Measurements from ENCODE around the gene PDP2. TPM values are rescaled to one million over a fixed set of nuclear protein-coding genes. Genes with fewer than 3 reads are reported as not detected.

PDP2 gene
- total RNA-seq, 1 donor from 2014 or later = 33.5 TPM

DNA sequence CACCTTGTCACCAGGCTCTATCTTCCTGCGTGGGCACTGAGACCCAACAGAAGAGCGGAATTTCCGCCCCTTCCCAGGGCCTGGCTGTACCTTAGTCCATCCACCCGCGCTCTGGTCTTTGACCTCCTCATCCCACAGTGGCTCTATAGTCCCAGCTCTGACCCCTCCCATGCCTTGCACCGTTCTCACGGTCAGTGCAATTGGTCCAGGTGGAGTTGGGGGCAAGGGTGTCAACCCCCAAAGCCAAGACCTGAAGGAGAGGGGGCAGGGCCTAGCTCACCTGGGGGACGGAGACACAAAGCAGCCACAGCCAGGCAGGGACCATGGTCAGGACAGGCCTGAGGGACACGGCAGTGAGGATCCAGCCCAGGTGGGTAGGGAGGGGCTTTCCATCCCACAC lies 37.4 kb downstream of the PDP2 start:
- DNase-seq (ENCODE audit: low spot score) = no peak

DNA sequence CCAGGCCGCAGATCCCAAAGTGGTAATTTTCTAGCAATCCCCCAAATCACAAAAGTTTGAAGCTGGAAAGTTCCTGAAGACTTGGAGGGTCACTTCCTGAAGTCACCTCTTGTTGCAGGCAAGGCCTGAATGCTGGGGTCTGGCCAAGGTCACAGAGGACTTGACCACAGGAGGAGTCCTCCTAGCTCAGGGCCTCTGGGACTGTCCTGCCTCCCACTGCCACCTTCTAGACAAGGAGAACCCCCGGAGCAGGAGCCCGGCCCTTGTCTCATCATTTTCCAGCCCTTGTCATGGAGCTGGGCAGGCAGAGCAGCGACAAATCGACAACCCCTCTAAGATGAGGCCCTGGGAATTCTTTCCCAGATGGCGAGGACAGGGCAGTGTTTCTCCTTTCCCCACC lies 38.0 kb downstream of the PDP2 start:
- no peak for DNase-seq (ENCODE audit: low spot score)

DNA sequence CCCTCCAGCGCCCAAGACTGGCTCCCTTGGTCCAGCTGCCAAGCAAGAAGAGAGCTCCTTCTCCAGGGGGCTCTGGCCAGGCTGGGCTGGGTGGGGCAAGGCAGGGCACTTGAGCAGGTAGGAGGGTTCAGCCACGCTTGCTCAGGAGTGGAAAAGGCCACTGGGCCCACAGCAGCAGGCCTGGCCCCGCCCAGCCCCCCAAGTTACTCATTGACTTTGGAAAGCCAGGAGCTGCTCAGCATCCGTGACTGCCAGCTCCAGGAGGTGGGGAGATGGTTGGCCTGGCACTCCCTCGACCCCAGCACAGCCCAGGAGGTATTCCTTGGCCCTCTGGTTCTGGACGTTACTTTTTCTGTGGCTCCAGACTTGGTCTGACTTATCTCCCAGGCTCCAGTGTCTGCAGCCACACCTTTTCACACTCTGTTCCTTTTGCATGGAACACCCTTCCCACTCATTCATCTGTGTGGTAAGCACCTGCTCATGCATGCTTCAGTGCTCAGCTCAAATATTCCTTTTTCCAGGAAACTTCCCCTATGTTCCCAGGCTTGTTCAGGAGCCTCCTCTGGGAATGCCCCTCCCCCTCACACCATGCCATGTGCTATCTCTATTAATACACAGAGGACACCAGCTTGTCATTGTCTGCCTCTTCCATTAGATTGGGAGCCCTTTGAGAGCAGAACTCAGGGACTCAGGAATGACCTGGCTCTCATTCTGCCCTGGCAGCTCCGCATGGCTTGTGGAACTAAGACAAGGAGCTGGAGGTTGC lies 38.7 kb downstream of the PDP2 start, which contains the start of gene CDH16:
Gene CDH16, minus strand, starts transcription at position 83 of the 766 bp plus-strand sequence. CDS start 820 bp downstream, outside the sequence.
- no peak for DNase-seq (ENCODE audit: low spot score)

DNA sequence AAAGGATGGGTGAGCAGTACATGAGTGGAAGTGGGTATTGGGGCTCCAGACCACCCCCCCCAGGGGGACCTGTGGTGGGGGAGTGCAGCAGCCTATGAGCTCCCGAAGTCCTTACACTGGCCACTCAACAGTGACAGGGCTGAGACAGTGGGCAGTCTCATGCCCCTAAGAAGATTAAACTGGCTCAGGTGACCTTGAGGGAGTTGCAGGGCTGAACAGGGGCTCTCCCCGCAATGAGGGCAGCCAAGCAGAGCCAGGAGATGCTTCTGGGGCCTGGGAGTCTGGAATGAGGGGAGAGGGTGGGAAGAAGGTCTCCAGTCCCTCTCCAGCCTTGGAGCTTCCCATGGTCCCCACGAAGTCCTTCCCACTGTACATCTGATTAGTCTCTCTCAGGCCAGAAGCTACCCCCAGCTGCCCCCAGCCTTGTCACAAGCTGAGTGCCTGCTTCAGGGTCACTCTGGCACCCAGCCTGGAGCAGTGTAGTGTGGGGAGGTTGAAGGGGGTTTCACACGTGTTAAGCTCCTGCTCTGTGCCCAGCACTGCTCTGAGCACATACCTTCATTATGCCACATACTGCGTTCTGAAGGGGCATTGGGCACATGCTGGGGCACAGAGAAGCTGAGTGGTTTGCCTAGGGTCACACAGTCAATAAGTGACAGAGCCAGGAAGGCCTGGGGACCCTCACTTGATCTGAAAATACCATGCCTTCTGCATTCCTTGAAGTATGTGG lies 39.4 kb downstream of the PDP2 start:
- no peak for DNase-seq (ENCODE audit: low spot score)

DNA sequence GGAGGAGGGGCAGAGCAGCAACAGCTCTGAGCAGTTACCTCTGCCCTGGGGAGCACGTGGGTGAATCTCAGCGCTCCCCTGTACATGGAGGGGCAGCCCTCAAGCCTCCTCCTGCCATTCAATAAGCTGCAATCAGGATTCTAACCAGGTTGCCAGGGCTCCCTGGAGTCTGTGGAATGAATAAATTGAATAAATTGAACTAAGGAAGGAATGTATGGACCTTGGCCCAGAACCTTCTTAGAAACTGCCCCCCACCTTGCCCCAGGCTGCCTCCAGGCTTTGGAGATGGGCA lies 39.9 kb downstream of the PDP2 start:
- no peak for DNase-seq (ENCODE audit: low spot score)

DNA sequence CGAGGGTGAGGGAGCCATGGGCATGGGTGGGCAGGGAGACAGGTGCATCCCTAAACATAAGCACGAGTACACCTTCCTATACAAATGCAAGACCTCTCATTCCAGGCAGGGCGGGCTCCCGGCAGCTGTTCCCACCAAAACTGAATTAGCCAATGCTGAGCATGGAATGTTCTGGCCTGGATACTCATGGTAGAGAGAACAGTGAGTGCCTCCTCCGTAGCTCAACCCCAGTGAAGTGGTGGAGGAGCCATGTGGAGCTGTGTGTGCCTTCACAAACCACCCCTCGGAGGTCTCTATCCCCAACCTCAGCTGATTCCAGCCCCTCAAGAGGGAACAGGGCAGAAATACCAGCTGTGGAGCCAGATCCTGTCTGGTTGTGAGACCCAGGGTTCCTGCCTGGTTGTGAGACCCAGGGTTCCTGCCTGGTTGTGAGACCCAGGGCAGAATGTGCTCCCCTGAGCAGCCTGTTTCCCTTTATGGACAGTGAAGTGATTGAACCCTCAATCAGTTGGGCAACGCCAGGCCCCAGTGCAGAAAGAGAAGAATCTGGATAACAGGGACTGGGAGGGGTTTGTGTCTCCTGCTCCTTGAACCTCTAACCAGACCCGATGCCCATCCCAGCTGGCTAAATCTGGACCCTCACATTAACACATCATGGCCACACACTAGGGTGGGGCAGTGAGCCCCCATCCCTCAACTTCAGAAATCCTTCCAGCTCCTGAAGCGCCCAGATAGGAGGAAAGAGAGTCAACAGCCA lies 40.8 kb downstream of the PDP2 start:
- DNase-seq (ENCODE audit: low spot score) = no peak

DNA sequence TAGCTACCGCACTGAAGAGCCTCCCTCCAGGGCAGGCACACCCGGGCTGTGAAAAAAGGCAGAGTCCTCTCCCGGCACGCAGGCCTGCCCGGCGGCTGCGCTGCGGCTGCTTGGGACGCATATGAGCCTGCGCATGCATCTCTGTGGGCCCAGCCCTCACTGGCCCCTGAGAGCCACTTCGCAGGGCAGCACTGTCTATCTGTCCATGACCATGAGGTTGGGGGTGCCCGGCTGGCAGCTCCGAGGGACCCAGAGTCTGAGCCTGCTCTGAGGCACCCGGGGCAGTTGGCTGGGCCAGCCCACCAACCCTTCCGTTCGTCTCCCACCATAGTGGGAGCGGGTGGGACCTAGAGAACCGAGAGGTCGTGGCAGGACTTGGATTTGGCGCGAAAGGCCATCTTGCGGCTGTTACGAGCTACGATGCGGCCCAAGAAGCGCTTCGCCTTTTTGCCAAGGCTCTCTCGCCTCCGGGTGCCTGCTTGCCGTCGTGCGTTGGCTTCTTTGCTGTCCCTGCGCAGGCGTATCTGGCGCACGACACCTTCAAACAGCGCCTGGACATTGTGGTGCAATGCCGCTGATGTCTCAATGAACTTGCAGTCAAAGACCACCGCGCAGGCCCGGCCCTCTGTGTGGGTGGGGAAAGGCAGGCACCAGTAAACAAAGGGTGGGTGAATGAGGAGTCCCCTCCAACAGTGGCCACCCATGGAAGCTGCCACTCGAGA lies 41.6 kb downstream of the PDP2 start:
- DNase-seq (ENCODE audit: low spot score) = no peak

DNA sequence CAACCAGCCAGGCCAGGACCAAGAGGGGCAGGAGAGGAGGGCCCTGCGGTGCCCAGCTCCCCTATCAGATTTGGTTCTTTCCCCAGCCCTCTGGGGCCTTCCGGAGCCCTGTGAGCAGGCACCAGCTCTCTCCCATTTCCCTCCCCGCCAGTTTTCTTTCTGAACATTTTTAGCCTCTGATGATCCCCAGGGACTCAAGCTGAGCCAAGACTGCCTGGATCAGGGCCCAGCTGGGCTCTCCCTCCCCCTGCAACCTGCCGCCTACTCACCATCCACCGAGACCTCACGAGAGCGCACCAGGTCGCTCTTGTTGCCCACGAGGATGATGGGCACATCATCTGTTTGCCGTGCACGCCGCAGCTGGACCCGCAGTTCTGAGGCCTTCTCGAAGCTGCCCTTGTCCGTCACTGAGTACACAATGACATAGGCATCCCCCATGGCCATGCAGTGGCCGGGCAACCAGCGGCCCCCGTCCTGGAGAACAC lies 43.0 kb downstream of the PDP2 start:
- no peak for DNase-seq (ENCODE audit: low spot score)

DNA sequence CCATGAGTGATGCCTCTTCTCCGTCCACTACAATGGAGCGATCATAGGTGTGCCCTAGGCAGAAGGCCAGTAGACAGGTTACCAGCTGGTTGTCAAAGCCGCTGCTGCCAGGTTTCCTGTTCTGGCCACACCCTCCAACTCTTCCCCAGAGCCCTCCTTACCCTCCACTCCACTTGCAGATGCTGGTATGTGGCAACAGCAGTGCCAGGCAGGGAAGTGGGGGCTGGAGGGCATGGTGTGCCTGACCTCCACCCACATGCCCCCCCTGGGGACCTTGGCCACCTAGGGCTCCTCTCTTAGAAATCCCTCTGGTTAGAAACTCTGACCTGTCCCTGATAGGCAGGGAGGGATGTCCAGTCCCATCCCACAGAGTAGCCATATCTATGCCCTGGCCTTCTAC lies 43.6 kb downstream of the PDP2 start:
- no peak for DNase-seq (ENCODE audit: low spot score)

DNA sequence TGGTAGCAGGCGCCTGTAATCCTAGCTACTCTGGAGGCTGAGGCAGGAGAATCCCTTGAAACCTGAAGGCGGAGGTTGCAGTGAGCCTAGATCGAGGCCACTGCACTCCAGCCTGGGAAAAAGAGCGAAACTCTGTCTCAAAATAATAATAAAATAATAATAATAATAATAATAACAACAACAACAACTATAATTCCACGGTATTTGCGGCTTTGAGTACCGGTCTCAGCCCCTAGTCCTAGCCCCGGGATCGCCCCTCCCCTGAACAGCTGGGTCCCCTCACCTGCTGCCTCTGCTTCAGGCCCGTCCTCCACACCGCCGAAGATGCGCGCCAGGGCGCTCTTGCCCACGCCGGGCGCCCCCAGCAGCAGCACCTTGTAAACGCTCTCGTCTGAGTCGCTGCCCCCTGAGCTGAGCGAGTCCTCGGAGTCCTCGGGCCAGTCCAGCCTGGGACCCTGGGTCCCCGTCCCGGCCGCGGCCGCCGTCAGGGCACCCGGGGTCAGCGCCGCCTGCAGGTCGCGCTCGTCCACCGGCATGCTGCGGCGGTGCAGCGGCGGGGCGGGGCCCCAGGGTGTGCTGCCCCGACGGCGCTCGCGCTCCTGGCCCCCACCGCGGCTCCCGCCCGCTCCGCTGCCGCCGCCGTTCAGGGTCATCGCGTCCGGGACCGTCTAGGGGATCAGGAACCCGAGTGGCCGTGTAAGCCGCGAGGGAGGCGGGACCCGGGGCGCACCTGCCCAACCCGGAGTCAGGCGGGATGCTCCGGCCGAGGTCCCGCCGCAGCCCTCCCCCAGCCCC lies 44.4 kb downstream of the PDP2 start:
- no peak for DNase-seq (ENCODE audit: low spot score)

DNA sequence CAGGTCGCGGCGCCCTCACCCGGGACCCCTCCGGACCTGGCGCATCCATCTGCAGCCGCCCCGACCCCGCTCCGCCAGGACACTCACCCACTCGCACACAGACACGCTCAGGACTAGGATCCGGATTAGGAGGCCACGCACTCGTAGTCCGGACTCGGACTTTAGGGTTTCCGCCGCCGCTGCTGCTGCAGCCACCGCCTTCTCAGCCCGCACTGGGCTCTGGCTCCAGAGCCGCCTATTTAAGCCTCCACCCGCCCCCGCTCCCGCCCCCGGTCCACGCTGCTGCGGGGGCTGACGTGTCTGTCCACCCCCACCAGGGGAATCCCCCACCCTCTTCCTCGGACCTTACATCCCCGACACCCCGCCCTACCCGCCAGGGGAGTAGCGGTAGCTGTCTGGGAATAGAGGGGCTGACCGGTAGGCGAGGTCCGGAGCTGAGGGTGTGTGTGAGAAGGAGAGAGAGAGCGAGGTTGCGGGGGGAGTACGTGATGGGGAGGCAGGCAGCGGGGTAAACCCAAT lies 45.1 kb downstream of the PDP2 start, which contains the start of gene RRAD:
Gene RRAD, minus strand, starts transcription at position 214 of the 519 bp plus-strand sequence. CDS start 356 bp downstream, outside the sequence.
- DNase-seq (ENCODE audit: low spot score) = no peak

DNA sequence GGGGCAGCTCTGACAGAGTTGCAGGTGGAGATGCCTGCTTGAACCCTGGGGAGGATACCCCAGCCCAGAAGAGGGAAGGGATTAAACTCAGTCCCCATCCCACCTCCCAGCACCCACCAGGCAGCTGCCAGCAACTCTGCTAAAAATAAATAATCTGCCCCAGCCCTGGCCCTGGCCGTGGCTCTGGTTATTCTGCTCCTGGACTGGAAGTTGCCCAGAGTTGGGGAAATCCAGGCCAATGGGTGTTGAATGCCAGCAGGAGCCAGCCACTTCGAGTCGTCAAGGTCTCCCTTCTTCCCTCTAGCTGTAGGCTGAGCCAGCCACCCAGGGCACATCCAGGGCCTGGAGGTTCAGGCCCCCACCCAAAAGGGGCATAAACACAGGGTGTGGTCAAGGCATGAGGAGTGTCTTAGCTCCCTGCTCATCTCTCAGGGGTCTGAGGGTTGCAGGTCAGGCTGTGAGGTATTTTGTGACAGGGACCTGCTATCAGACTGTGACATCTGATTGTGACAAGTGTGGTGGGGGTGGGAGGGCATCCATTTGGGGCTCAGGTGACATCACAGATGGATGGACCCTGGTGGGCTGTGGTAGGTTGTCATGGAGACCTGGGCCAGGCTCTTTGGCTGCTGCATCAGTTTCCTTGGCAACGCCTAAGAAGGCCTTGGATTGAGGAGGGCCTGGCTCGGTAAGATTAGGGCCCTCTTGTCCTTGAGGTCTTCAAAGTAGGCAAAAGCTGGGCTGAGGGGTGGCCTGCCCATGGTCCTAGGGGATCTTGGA lies 46.0 kb downstream of the PDP2 start:
- no peak for DNase-seq (ENCODE audit: low spot score)

DNA sequence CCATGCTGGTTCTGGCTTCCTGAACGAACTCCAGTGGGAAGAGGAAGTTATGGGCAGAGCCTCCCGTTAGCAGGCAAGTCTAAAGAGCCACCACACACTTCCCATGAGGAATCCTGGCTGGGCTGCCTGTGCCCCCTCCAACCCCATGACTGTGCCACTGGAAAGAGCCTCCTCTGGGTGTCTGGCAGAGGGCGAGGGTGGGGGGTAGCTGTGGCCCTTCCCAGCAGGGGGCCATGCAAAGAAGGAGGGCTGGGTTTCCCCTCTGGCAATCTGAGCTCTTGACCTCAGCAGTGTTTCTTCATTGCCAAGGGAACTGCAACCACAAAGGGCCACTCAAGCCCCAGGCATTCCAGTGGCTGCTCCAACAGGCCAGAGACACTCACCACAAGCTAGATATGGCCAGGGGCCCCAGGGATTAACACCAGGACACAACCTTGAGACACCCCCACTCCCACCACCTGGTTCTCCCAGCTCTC lies 46.7 kb downstream of the PDP2 start:
- no peak for DNase-seq (ENCODE audit: low spot score)

DNA sequence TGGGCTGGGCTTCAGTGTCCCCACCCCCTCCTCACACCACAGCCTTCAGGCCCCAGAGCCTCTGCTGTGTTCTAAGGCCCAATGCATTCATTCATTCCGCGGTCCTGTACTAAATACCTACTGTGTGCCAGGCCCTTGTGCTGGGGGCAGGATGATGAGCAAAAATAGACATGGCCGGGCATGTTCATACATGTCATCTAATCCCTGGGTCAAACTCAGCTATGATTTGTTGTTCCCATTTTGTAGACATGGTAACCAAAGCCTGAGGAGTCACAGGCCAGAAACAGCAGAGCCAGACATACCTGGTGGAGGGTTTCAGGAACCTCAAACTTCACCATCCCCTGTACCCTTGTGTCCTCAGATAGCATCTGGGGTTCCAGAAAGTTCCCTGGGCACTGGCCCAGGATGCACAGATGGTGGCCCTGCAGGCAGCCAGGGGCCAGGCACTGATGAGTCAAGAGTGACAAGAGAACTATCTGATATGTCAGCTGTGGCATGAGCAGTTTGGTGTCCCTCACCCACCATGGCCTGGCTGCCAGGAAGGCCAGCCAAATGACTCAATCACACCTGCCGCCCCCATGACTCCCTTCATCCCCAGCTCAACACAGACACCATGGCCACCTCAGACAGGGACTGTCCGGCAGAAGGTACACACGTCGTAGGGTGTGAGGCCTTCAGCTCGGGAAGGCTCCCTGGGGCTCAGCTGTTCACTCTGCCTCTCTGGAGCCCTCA lies 47.8 kb downstream of the PDP2 start:
- DNase-seq (ENCODE audit: low spot score) = no peak

DNA sequence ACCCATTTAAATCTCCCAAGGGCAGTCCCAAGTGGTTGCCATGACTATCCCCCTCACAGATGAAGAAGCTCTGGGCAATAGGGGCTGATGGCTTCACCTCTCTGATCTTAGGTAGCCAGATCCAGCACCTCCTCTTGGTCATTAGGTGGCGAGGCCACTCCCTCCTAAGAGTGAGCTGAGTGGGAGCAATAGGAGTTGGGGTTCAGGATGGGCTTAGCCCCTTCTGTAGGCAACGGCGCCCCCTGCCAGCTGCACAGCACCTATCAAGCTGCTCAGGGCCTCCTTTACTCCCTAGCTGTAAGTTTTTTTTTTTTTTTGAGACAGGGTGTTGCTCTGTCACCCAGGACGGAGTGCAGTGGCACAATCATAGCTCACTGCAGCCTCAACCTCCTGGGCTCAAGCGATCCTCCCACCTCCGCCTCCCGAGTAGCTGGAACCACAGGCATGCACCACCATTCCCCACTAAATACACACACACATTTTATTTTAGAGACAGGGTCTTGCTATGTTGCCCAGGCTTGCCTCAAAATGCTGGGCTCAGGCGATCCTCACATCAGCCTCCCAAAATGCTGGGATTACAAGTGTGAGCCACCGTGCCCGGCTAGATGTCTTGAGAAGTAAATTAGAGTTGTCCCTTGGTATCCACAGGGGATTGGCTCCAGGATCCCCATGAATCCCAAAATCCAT lies 48.5 kb downstream of the PDP2 start:
- no peak for DNase-seq (ENCODE audit: low spot score)

DNA sequence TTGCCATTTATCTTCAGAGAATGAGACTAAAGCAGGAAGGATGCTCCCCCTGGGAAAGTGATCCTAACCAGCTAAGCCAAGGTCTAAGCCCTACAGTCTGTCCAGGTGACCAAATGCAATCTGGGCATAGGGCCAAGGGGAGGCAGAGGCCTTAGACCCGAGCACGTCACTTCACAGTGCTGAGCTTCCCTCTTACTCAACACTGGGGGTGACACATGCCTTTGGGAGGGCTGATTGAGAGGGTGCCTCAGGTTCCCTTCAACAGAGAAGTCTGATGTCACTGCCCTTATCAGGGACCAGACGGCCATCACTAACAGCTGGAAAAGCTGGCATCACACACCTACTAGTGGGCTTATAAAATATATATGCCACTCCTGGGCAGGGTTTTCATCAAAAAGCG lies 49.9 kb downstream of the PDP2 start:
- DNase-seq (ENCODE audit: low spot score) = no peak

DNA sequence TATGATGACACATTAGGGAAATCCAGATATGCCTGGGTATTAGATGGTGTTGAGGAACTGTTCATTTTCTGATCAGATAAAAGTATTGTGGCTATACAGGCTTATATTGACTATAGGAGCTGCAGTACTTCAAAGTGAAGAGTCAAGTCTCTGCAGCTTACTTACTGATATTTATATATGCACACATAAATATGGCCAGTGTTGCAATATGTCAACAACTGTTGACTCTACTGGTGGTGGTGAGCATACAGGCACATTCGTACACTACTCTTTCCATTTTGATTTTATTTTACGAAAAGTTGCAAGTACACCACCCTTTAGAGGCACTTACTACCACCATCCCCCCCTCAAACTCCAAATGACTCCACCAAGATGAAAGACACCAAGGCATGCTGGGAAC lies 51.4 kb downstream of the PDP2 start:
- no peak for DNase-seq (ENCODE audit: low spot score)

DNA sequence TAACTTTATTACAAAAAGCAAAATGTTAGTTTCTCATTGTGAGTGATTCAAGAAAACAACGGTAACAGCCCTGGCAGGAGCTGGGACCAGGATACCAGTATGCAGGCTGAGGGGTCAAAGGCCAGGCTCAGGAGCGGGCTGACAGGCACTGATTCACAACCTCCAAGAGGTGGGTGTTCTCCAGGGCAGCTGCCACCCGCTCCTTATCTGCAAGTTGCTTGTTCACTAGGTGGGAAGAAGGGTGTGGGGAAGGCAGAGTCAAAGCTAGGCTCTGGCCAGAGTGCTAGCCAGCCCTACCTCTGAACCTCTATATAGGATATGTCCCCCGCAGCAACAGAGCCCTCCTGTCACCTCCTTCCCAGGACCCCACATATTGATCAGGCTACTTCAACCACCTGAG lies 51.8 kb downstream of the PDP2 start:
- DNase-seq (ENCODE audit: low spot score) = no peak
